HepG2 (cell line): ENCODE data around the gene BICDL1. TPM values are rescaled to one million over a fixed set of nuclear protein-coding genes. Genes with fewer than 3 reads are reported as not detected.
A peak's percentile ranks its signal among the peaks of the same experiment; 100 is the strongest.

Experiments
- CEBPG ChIP-seq: IDR thresholded peaks from 2 replicates; pipeline ENCODE4 v1.6.1; 2016
- CTCF ChIP-seq: sonication (generic); formaldehyde crosslinking; IDR thresholded peaks from 2 replicates; pipeline ENCODE4 v1.5.0; 2020; ENCODE audit warnings: mild to moderate bottlenecking, missing genetic modification reagents, moderate library complexity
- FLYWCH1 ChIP-seq: sonication (generic); formaldehyde crosslinking; IDR thresholded peaks from 2 replicates; pipeline ENCODE4 v1.8.1; 2023; ENCODE audit warnings: mild to moderate bottlenecking, missing genetic modification reagents
- FOXO1 ChIP-seq: sonication (generic); formaldehyde crosslinking; IDR thresholded peaks from 2 replicates; pipeline ENCODE4 v1.4.0; 2020; ENCODE audit warnings: missing genetic modification reagents
- GRHL1 ChIP-seq: sonication (generic); formaldehyde crosslinking; conservative IDR thresholded peaks from 2 replicates; pipeline ENCODE4 v1.8.0; 2022; ENCODE audit warnings: missing genetic modification reagents
- HOXA5 ChIP-seq: sonication (generic); formaldehyde crosslinking; IDR thresholded peaks from 2 replicates; pipeline ENCODE4 v1.4.0; 2020; ENCODE audit warnings: missing genetic modification reagents
- KLF16 ChIP-seq, 2 experiments: sonication (generic) in 1 of 2; formaldehyde crosslinking in 1 of 2; IDR thresholded peaks; 2 replicates each; pipeline versions ENCODE4 v1.6.1 to v1.8.0; 2016 to 2023; ENCODE audit warnings: missing genetic modification reagents in 2 of 2, missing compliant biosample characterization in 1 of 2
- MAX ChIP-seq: IDR thresholded peaks from 2 replicates; pipeline ENCODE4 v1.6.1; 2012; ENCODE audit warnings: inconsistent platforms
- NFE2L2 ChIP-seq: fragments of 150-350 bp; IDR thresholded peaks from 2 replicates; pipeline ENCODE4 v1.6.1; 2014; ENCODE audit warnings: low read length
- NPAS2 ChIP-seq: sonication (generic); formaldehyde crosslinking; IDR thresholded peaks from 2 replicates; pipeline ENCODE4 v1.8.0; 2022; ENCODE audit warnings: mild to moderate bottlenecking, missing genetic modification reagents, borderline replicate concordance
- PTBP1 ChIP-seq: fragments of 200-400 bp; formaldehyde crosslinking; IDR thresholded peaks from 2 replicates; pipeline ENCODE4 v1.6.1; 2018; ENCODE audit warnings: low read length, low read depth; ENCODE audit not compliant: poor library complexity, severe bottlenecking
- RFX5 ChIP-seq: IDR thresholded peaks from 2 replicates; pipeline ENCODE4 v1.6.1; 2011; ENCODE audit warnings: low read depth, low read length, improper control_type of control experiment
- SKIL ChIP-seq: sonication (generic); formaldehyde crosslinking; IDR thresholded peaks from 2 replicates; pipeline ENCODE4 v1.8.0; 2022; ENCODE audit warnings: missing genetic modification reagents, mild to moderate bottlenecking, moderate library complexity, borderline replicate concordance
- SP140L ChIP-seq: sonication (generic); formaldehyde crosslinking; IDR thresholded peaks from 2 replicates; pipeline ENCODE4 v1.4.0; 2020; ENCODE audit warnings: missing genetic modification reagents, borderline replicate concordance
- TEF ChIP-seq: sonication (generic); formaldehyde crosslinking; IDR thresholded peaks from 2 replicates; pipeline ENCODE4 v1.5.0; 2020; ENCODE audit warnings: missing genetic modification reagents
- ZBTB1 ChIP-seq: sonication (generic); formaldehyde crosslinking; IDR thresholded peaks from 2 replicates; pipeline ENCODE4 v1.4.0; 2020; ENCODE audit warnings: missing genetic modification reagents, borderline replicate concordance
- ZBTB14 ChIP-seq: sonication (generic); formaldehyde crosslinking; IDR thresholded peaks from 2 replicates; pipeline ENCODE4 v1.4.0; 2020; ENCODE audit warnings: missing genetic modification reagents
- ZNF225 ChIP-seq: sonication (generic); formaldehyde crosslinking; IDR thresholded peaks from 2 replicates; pipeline ENCODE4 v1.4.0; 2020; ENCODE audit warnings: mild to moderate bottlenecking, missing genetic modification reagents
- ZNF34 ChIP-seq: sonication (generic); formaldehyde crosslinking; IDR thresholded peaks from 2 replicates; pipeline ENCODE4 v1.4.0; 2020; ENCODE audit warnings: mild to moderate bottlenecking, missing genetic modification reagents, borderline replicate concordance
- ZNF572 ChIP-seq: sonication (generic); formaldehyde crosslinking; IDR thresholded peaks from 2 replicates; pipeline ENCODE4 v1.5.1; 2020; ENCODE audit warnings: mild to moderate bottlenecking, missing genetic modification reagents
- ZNF629 ChIP-seq: sonication (generic); formaldehyde crosslinking; conservative IDR thresholded peaks from 2 replicates; pipeline ENCODE4 v1.5.0; 2020; ENCODE audit warnings: missing genetic modification reagents
- ZNF773 ChIP-seq: sonication (generic); formaldehyde crosslinking; IDR thresholded peaks from 2 replicates; pipeline ENCODE4 v1.4.0; 2020; ENCODE audit warnings: missing genetic modification reagents, borderline replicate concordance
- polyA plus RNA-seq, 8 experiments: library from polyadenylated mRNA; depleted of rRNA in 3 of 8; stranded (reverse) in 7 of 8; unstranded in 1 of 8; fragments of >200 nt; fragmentation: Illumina TruSeq in 4 of 8; extraction: Trizol in 4 of 8; gene quantifications; 2 replicates each; pipeline versions ENCODE4 v1.2.1 to v1.2.3, GENCODE V29; 2011 to 2016; ENCODE audit warnings: low read depth in 4 of 8, missing spikeins in 1 of 8, mixed read lengths in 1 of 8; ENCODE audit not compliant: insufficient read depth in 1 of 8
- total RNA-seq, 5 experiments: library from RNA; depleted of rRNA; stranded (reverse); fragments of >200 nt; fragmentation: Illumina TruSeq; extraction: Trizol; gene quantifications; 2 replicates each; pipeline ENCODE4 v1.2.3, GENCODE V29; 2016; ENCODE audit warnings: low read depth in 1 of 5

Gene BICDL1
- total and polyA plus RNA-seq, 2 of the 13 experiments (the other 11 are each of a cell fraction or from before 2014, with no cell fraction given): 3.6 to 9.7 TPM

GRCh38 chr12:120041386-120042231 lies 52.6 kb downstream of the BICDL1 start (continued):
- TF ChIP-seq GRHL1 (CRISPR knock-in tag): no peak
- 0 out of 2 replicates have a peak, but pooled peaks have one; percentile 22 for TF ChIP-seq FOXO1
- no peak for TF ChIP-seq CTCF (CRISPR knock-in tag)
- TF ChIP-seq TEF: no peak
- TF ChIP-seq ZNF629 (CRISPR knock-in tag): no peak
- peak; percentile 59; the same call in 1 of the 2 replicates for TF ChIP-seq SKIL
- no peak for TF ChIP-seq PTBP1
- no peak for TF ChIP-seq FLYWCH1
- no peak for TF ChIP-seq KLF16 (CRISPR knock-in tag; IDR thresholded peaks at IDR 0.05)
- no peak for TF ChIP-seq ZBTB1 (CRISPR knock-in tag)
- TF ChIP-seq ZNF773 (CRISPR knock-in tag): no peak
- no peak for TF ChIP-seq HOXA5
- TF ChIP-seq CEBPG: peak; percentile 60
- TF ChIP-seq NPAS2 (CRISPR knock-in tag): no peak
- TF ChIP-seq ZNF34 (CRISPR knock-in tag): no peak
- no peak for TF ChIP-seq SP140L (CRISPR knock-in tag)
- TF ChIP-seq NFE2L2: no peak
- TF ChIP-seq RFX5: no peak
- no peak for TF ChIP-seq ZBTB14
- TF ChIP-seq MAX: peak; percentile 53; the same call in 1 of the 2 replicates
- TF ChIP-seq ZNF225: no peak
- TF ChIP-seq ZNF572: no peak
